ENCODE data around the gene KRTAP4-12. TPM values are rescaled to one million over a fixed set of nuclear protein-coding genes. Genes with fewer than 3 reads are reported as not detected.
"Not testable (repeated sequence)": the region's sequence is repeated elsewhere in the genome, so short reads cannot be mapped to it uniquely, and the experiment has no call there.

KRTAP4-12 gene
- total and polyA plus RNA-seq, 12 donors = not detected

- intact Hi-C loops (cut with DNase I) = loop anchor here in 1 of 10 donors (10.0 kb wide), 1 partner anchor 64 kb away; the partner anchor contains the start of gene KRTAP9-2
- Histone ChIP-seq H3K27ac (no peak within 1 kb of the TSS), H3K4me1 (no peaks in the 10 kb centered on the region), H3K4me3 (no peak within 1 kb of the TSS), H3K9me3 (no peaks in the 10 kb centered on the region), H3K27me3 (peaks cover 0 to 55% (median 23%) of the 10 kb centered on the region in 7 donors), H3K36me3 (no peaks in the 10 kb centered on the region)
- 79 to 95% methylated on average over 1 of the region's 1 CpG for WGBS, 2 donors
- DNase-seq (no peak), ATAC-seq (no peak)
- TF ChIP-seq CTCF (IDR thresholded peaks at IDR 0.05) = no peak
Observed at GRCh38 chr17:41160648-41161047, 36.7 kb upstream of the KRTAP4-12 start, which contains the start of gene KRTAP4-4. Gene KRTAP4-4 (minus strand): TSS chr17:41160748. CDS start chr17:41160691, 57 bp downstream.

- intact Hi-C loops (cut with DNase I) = loop anchor here in 1 of 10 donors (10.0 kb wide), 1 partner anchor 65 kb away; the partner anchor contains the start of gene KRTAP9-2
- H3K36me3 ChIP-seq, H3K4me3 ChIP-seq, DNase-seq, H3K27ac ChIP-seq, ATAC-seq, H3K4me1 ChIP-seq, H3K9me3 ChIP-seq: not testable (repeated sequence)
- peaks cover 0 to 57% (median 23%) of the 10 kb centered on the region in 7 donors for H3K27me3 ChIP-seq
- WGBS, 2 donors = 79 to 88% methylated on average over 3 of the region's 3 CpGs
Observed at GRCh38 chr17:41160190-41160589, 36.2 kb upstream of the KRTAP4-12 start.

GRCh38 chr17:41153856-41154255, 29.9 kb upstream of the KRTAP4-12 start:
- intact Hi-C loops (cut with DNase I) = no loop called here
- no peaks in the 10 kb centered on the region for H3K9me3 ChIP-seq
- H3K4me3 ChIP-seq = no peak overlapping the region
- peaks cover 0 to 40% (median 21%) of the 10 kb centered on the region in 7 donors for H3K27me3 ChIP-seq
- DNase-seq (no peak), ATAC-seq (no peak)
- H3K27ac ChIP-seq = no peak overlapping the region
- no peak for TF ChIP-seq CTCF (IDR thresholded peaks at IDR 0.05)
- H3K36me3 ChIP-seq = no peaks in the 10 kb centered on the region
- H3K4me1 ChIP-seq = no peaks in the 10 kb centered on the region
- WGBS, 2 donors = 2 to 3% methylated on average over 2 of the region's 2 CpGs

GRCh38 chr17:41151525-41151924, 27.5 kb upstream of the KRTAP4-12 start:
- 63 to 76% methylated on average over 2 of the region's 2 CpGs for WGBS, 2 donors
- ATAC-seq = no peak
- intact Hi-C loops (cut with DNase I) = no loop called here

More at GRCh38 chr17:41151525-41151924, 27.5 kb upstream of the KRTAP4-12 start:
- Histone ChIP-seq H3K4me3 (no peak overlapping the region), H3K36me3 (no peaks in the 10 kb centered on the region), H3K9me3 (no peaks in the 10 kb centered on the region), H3K4me1 (no peaks in the 10 kb centered on the region), H3K27ac (no peak overlapping the region), H3K27me3 (peaks cover 0 to 34% (median 12%) of the 10 kb centered on the region in 7 donors)
- TF ChIP-seq CTCF (IDR thresholded peaks at IDR 0.05) = no peak
- DNase-seq = no peak
